ENCODE data around the gene SKA1. TPM values are rescaled to one million over a fixed set of nuclear protein-coding genes. Genes with fewer than 3 reads are reported as not detected.

The SKA1 gene
- total RNA-seq, 1 experiment from 2014 or later, result 20.6 TPM

GRCh38 chr18:50356036-50356945 lies 18.6 kb upstream of the SKA1 start:
- no peak overlapping the region for H3K14ac ChIP-seq (ENCODE audit: insufficient read depth, low read length)
- H2BK12ac ChIP-seq (ENCODE audit: insufficient read length, low read depth, low read length), result no peak overlapping the region
- peaks cover 7 to 9% of the 10 kb centered on the region in 2 experiments for H3K4me1 Mint-ChIP-seq
- no peak overlapping the region for H2AFZ ChIP-seq (ENCODE audit: low read length)
- H3K4ac ChIP-seq (ENCODE audit: low read depth, low read length), result no peak overlapping the region
- WGBS (ENCODE audit: extremely low coverage, insufficient read length, low lambda C conversion rate), result no CpG with 5 or more reads among the region's 4 CpGs
- H3K27me3 ChIP-seq (ENCODE audit: insufficient read depth, low read length), result no peaks in the 10 kb centered on the region
- H3K23ac ChIP-seq (ENCODE audit: insufficient read length, low read depth, low read length), result no peak overlapping the region
- H4K8ac ChIP-seq (replicated peaks; ENCODE audit: insufficient read length, low read depth, low read length), result no peak overlapping the region
- H3T11ph ChIP-seq (ENCODE audit: low read length), result no peak overlapping the region
- no peak overlapping the region for H2AK5ac ChIP-seq (ENCODE audit: insufficient read length, low read length)
- H2BK15ac ChIP-seq (ENCODE audit: low read depth, low read length), result no peak overlapping the region; the same call in 1 of the 2 replicates
- no peak overlapping the region for H2BK5ac ChIP-seq (ENCODE audit: insufficient read length, low read length)
- H3K4me2 ChIP-seq (ENCODE audit: insufficient read depth, insufficient read length, low read length), result no peak overlapping the region
- no peaks in the 10 kb centered on the region for H3K9me3 ChIP-seq (ENCODE audit: control insufficient read depth, low read depth, low read length)
- no peak; the same call in 2 of the 3 replicates for TF ChIP-seq CTCF (conservative IDR thresholded peaks at IDR 0.05)
- H4K20me1 ChIP-seq (ENCODE audit: control insufficient read depth, insufficient read depth, insufficient read length), result no peaks in the 10 kb centered on the region
- H3K56ac ChIP-seq (ENCODE audit: insufficient read length, low read depth, low read length), result no peak overlapping the region
- no peaks in the 10 kb centered on the region for H3K79me2 ChIP-seq (ENCODE audit: insufficient read depth, low read length)
- H4K91ac ChIP-seq (ENCODE audit: insufficient read length, low read depth, low read length), result no peak overlapping the region
- no peaks in the 10 kb centered on the region for H3K36me3 Mint-ChIP-seq (ENCODE audit: insufficient read depth in 1 of 3, low read depth in 3 of 3)
- DNase-seq, result no peak
- H3K9me3 Mint-ChIP-seq, result no peaks in the 10 kb centered on the region; a peak in 2 of 5 replicates
- H3K18ac ChIP-seq (ENCODE audit: insufficient read length, low read depth, low read length), result no peak overlapping the region
- no peaks in the 10 kb centered on the region for H3K79me1 ChIP-seq (ENCODE audit: insufficient read depth, low read depth, low read length, poor library complexity, severe bottlenecking)
- no peak overlapping the region for H2BK120ac ChIP-seq (ENCODE audit: low read depth, low read length, poor library complexity, severe bottlenecking)
- no peak overlapping the region for H3K27ac ChIP-seq (ENCODE audit: insufficient read length, low read depth, low read length)
- H3K23me2 ChIP-seq (ENCODE audit: insufficient read length, low read depth, low read length, poor library complexity, severe bottlenecking), result no peaks in the 10 kb centered on the region
- peaks cover 34% of the 10 kb centered on the region for H3K27me3 Mint-ChIP-seq (ENCODE audit: low read depth)
- no peak overlapping the region for H3K4me3 Mint-ChIP-seq
- H4K5ac ChIP-seq (ENCODE audit: insufficient read length, low read depth, low read length), result no peak overlapping the region
- no peak overlapping the region for H2BK20ac ChIP-seq (ENCODE audit: low read depth, low read length, poor library complexity, severe bottlenecking)
- no peak overlapping the region for H3K27ac Mint-ChIP-seq
- H3K9ac ChIP-seq (ENCODE audit: extremely low read depth, insufficient read length, low read length), result no peak overlapping the region
- peaks cover 2% of the 10 kb centered on the region; the same call in 1 of the 2 replicates for H3K4me1 ChIP-seq (ENCODE audit: insufficient read depth, low read length)
